Measurements from ENCODE around the gene SLN.

SLN gene

DNA sequence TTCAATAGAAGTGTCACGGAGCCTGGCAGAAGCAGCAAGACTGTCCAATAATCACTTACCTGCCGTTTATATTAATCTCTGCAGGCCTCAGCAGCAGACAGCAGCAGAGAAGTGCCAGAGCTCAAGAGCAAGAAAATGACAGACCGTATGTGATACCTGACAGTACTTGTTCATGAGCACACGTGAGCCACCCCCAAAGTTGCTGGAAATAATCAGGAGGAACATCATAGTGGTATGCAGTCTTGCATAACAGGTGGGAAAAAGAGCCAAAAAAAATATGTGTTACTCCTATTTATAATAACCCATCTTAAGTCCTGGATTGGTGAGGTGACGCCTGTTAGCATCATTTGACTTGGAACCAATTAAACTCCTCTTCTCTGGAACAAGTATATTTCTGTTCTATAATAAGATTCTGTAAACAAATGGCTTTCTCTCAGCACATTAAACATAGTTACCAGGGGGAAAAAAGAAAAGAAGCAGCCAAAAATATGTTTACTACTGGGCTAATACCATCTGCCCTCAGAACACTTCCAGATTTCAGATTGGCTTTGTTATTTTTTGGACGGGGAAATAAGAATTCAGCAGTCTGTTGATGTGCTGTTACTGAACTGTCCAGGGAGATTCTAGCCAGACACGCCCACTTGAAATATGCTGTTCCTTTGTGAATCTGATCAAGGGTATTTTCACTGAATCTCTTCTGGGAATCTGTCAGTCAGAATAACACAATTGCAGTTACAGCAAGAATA, 7.9 kb upstream of the SLN start:
- no peak for DNase-seq (ENCODE audit: low spot score)

DNA sequence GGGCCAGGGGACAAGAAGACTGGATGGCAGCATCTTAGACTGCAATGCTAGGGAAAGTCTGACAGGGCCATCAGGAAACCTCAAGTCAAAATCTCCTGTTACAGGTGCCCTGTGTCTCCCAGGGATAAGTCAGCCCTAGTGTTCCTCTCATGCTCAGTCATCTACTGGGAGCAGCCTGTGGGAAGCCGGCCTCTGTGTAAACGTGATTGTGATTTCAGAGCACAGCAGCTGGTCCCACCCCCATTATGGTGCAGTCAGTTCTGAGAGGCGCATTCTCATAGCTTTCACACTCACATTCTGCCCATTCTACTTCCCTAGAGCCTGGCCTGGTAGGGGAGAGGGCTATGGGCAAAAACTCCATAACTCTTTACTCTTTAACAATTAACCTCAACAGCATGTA, 7.2 kb upstream of the SLN start:
- no peak for DNase-seq (ENCODE audit: low spot score)

DNA sequence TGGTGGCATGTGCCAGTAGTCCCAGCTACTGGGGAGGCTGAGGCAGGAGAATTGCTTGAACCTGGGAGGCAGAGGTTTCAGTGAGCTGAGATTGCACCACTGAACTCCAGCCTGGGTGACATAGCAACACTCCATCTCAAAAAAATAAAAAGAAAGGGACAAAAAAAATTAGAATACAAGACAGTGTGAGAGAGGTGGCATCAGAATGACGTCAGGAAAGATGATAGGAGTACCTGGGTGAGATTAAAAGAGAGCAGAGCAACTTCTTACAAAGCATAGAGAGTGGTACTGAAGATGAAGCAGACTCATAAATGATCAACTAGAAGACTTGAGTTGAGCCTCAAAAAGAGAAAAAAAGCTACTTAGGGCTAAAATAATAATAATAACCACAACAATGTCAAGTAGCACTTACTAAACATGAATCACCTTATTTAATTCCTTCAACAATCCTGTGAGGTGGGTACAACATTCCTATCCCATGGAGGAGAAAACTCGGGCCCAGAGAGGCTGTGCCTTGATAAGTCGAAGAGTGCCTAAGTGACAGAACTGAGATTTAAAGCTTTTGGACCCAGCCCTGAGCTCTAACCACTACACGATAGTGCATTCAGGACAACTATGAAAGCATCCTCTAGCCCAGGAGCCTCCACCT, 5.2 kb upstream of the SLN start:
- no peak for DNase-seq (ENCODE audit: low spot score)

DNA sequence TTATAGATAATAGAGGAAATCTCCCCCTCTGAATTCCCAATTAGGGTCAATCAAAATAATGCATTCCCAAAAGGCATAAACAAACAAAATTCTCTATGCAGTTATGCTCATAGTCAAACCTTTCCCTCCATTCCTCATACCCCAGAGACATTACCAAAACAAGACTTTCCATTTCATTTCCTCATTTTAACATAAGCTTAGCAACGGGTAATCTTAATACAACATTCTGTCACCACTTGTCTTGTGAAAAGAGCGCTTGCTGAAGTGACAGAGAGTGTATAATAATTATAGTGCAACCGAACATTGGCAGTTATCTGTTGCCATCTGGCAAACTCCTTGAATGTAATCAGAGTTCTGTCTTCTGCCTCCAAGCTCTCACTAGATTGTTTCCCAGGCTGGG, 1.2 kb upstream of the SLN start:
- no peak for DNase-seq (ENCODE audit: low spot score)

DNA sequence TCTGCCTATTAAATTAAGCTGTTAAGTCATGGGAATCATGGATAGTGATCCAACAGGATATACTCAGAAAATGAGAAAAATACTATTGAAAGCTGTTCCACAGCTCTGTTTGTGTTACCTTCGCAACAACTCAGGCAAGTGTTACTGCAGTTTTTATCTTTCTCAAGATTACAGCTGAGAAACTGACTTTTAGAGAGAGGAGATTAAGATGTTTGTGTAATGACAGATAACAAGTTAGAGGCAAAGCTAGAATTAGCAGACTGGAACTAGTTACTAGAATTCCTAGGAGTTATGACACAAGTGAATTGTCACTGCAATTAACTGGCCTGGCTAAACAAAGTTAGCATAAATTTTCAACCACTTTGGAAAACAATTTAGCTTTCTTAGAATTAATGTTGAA, 1.6 kb downstream of the SLN start:
- DNase-seq (ENCODE audit: low spot score), result no peak

DNA sequence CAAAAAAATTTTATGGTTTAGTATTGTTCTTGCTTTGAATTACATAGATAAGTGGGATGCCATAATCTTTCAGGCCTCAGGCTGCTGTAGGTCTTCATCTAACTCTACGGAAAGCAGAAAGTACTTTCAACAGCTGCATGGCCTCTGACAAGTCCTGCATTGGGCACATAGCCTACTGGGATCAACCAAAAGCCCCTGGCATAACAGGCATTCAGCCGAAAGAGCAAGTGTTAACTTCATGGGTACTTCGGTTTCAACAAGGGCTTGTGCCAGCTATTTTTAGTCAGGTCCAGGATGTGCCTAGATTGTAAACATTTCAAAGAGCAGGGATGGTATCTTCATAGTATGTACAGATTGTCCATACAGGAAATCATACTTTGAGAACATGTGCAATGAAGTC, 3.1 kb downstream of the SLN start:
- no peak for DNase-seq (ENCODE audit: low spot score)

DNA sequence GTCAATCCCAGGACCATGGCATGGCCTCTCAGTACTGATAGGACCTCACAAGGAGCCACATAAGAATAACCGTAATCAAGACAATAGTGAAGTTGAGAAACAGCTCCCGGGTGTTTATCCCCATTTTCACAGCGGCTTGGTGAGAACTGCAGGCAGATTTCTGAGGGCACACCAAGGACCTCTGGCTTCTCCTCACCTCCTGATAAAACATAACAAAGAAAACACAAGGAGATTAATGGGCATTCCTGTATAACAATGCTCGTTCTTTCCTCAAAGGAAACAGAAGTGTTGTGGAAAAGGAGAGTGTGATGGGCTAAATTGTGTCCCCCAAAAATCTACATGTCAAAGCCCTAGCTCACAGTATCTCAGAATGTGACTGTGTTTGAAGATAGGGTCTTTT, 4.0 kb downstream of the SLN start:
- DNase-seq (ENCODE audit: low spot score), result no peak

DNA sequence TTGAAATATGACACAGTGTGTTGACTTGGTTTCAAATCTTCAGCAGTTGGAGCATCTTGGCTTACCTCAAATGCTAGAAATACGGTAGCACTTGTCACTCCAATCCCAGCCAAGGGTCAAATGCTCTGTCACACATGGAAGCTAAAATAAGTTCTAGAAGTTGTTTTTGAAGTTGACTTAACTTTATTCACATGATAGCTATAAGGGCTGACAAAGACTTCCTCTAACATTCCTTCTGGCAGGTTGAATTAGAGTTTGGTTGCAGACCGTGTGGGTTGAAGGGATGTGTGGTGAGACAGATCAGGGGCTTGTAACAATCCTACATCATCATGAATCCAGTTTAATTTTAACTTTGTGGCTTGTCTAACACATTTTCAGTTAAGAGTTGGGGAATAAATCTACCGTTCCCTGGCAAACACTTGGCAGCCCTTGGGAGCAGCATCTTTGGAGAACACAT, 4.6 kb downstream of the SLN start:
- DNase-seq (ENCODE audit: low spot score), result no peak

DNA sequence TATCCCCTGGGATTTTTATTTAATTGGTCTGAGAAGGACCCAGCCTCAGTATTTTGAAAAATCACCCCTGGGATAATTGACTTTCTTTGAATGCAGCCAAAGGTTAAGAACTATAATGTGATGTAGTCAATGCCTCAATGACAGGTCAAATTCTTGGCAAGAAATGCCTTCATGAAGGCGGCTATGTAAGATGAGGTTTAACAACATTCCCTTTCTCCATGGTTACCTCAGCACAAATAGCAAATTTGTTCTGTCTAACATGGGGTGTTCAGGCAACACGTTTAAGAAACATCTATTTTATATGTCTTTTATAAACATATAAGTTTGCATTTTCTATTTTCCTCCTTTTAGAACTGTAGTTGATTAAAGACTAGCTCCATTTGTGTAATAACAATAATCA, 5.3 kb downstream of the SLN start:
- DNase-seq (ENCODE audit: low spot score), result no peak

DNA sequence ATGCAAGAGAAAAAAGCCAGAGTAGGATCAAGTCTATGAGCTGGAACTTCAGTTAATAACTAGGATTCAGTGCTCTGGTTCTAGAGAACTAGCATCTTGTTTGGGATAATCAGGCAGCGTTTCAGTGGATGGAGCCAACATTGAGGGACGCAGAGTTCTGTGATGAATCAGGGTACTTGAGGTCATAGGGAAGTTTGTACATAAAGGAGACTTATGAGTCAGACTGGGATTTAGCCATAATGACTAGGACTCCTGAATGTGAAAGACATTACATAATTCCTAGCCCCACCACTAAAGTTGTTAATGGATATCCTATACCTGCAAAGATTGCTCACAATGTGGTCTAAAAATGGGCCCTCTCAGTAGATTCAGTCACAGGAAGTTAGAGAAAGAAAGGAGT, 6.8 kb downstream of the SLN start:
- DNase-seq (ENCODE audit: low spot score), result no peak

DNA sequence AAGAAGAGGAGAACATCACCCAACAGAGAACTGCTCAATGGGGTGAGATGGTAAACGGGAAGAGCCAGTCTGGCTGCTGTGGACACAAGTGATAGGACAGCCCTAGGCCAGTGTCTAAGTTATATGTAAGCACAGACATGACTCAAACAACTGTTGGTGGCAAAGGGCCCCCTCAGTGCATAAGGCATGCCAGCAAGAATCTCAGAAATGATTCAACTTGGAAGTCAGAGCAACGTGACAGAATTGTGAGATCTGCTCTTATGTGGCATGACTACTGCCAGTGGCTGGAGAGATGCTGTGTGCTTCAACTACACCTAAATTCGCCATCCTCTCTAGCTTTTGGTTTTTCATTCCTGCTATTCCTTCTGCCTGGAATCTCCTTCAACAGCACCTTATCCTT, 7.4 kb downstream of the SLN start:
- DNase-seq (ENCODE audit: low spot score), result no peak

DNA sequence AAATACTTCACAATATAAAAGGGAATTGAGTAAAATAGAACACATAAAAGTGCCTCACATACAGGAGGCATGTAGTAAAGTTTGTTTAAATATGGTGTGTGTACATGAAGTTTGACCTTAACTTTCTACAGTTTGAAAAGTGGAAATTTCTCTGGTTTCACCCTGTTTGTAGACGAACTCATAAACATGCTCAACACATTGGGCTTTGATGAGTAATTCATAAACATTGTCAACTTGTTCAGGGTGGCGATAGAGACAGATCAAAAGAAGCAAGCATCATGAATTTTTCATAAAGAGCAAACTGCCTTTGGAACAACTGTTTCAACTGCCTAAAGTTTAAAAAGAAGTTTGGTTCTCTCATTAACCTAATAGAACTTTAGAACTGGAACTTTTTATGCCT, 9.1 kb downstream of the SLN start:
- DNase-seq (ENCODE audit: low spot score), result no peak

DNA sequence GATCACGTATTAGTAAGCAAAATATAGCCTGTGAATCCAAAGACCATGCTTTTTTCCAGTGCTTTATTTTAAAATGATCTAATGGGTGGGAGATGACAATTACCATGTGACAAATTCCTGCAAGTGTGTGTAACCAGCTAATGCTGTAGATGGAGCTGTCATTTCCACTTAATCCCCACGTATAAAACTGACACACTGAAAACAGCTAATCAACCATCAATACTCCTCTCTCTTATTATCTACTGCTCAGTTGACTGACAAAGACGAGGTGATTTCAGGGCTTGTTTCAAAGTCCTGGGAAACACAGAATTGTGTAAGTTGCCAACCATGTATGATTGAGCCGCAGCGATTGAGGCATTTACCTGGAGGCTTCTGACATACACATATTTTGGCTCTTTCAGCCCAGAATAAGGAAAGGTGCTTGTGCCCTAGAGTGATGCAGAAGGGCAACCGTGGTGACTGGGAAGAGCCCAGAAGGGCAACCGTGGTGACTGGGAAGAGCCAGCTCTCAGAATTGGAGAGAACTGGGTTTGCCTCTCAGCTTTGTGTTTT, 9.7 kb downstream of the SLN start:
- DNase-seq (ENCODE audit: low spot score), result no peak

DNA sequence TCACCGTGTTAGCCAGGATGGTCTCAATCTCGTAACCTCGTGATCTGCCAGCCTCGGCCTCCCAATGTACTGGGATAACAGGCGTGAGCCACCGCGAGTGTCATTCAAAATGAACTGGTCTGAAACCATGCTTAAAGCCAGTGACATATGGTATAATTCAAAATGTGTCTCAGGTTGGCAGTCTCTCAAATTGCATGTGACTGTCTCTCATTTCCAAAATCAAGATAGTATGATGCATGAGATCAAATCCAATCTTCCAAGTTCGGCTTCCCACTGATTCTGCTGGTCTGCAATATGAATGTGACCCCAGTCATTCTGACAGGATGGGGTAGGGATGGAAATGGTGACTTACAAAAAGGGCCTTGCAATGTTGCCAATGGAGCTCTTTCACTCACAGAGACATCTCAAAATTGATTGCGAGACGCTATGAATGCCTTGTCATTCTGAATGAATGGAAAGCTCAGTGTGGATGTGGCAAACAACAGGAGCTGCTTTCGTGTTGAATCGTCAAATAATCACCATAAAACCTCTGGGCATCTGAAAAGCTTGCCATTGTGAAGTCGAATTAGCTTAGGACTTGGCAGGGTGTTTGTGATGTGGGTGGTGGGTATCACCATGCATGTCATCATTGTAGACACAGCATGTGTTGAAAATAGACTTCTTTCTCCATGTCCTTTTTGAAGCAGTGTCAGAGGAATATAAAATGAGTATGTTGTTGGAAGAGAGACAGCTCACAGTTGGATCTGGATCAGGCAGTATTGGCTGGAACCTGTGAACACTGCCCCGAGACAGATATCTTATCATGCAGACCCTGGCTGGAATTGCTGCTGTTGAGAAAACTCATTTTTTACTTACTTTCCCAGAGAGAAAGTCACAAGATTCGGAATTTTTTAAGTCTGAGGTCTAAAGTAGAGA, 12.2 kb downstream of the SLN start:
- no peak for DNase-seq (ENCODE audit: low spot score)

DNA sequence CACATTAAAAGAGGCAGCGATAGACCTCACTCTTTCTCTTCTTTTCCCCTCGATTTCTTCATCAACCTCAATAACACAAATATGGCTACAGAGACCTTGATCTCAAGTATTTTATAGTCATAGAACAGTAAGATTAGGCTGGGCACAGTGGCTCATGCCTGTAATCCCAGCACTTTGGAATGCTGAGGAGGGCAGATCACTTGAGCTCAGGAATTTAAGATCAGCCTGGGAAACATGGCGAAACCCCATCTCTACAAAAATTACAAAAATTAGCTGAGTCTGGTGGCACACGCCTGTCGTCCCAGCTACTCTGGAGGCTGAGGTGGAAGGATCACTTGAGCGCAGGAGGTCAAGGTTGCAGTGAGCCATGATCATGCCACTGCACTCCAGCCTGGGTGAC, 14.6 kb downstream of the SLN start:
- DNase-seq (ENCODE audit: low spot score), result no peak

DNA sequence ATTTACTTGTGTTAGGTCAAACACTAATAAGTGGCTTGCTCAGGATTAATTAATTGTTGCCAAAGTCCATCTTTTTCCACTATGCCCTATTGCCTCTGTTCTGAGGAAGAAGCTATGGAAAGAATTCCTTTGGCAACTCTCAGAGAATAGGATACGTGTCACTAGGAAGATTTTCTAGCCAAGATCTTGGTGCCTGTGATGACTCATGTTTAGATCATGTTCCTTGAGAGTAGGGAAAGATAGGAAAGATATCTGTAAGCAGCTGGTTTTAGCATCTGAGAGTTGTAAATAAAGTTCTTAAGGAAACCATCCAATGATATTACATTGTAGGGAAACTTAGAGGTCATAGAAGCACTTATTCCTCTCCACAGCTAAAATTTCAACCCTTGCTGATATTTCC, 15.7 kb downstream of the SLN start:
- no peak for DNase-seq (ENCODE audit: low spot score)

DNA sequence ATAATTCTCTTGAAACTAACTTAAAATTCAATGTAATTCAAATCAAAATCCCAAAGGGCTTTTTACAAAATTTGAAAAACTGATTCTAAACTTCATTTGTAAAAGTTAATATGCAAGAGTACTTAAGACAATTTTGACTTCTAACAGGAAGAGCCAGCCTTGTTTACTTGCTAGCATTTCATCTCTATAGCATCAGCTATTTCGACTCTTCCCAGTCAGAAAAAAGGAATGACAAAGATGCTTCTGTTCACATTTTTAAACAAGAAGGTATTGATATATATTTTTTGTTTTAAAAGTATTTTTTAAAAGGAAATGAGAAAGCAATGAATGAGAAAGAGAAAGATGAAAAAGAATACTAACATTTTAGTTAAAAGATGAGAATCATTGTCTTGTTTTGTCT, 16.4 kb downstream of the SLN start:
- no peak for DNase-seq (ENCODE audit: low spot score)

DNA sequence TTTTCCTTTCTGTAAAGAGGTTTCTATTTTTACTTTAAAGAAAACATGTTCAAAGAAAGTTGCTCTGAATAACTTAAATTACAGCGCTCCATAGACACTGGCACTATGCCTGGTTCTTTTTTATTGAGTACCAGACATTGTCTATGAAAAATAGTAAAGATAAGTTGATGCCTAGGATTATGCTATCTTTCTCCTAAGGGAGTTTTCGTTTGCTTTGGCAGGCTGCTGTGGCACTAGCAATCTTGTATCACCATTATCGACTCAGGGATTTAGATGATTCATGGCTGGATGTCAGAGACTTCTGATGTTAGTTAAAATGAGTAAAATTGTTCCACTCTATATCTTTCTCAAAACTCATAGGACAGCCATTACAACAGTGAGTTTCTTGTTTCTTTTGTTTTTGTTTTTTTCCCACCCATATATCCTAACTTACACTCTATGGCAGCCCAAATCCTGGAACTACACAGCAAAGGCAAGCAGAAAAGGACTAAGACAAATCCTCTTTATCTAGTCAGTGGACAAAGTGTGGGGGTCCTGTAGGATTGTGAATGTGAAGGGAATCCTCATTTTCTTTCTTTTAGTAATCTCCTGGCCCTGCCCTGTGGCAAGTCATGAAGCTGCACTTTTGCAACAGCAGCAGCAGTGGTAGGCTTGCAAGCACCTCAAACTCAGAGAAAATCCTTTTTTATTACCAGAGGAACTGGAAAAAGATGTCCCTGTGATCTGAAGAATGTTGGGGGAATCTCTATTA, 20.7 kb downstream of the SLN start:
- no peak for DNase-seq (ENCODE audit: low spot score)

DNA sequence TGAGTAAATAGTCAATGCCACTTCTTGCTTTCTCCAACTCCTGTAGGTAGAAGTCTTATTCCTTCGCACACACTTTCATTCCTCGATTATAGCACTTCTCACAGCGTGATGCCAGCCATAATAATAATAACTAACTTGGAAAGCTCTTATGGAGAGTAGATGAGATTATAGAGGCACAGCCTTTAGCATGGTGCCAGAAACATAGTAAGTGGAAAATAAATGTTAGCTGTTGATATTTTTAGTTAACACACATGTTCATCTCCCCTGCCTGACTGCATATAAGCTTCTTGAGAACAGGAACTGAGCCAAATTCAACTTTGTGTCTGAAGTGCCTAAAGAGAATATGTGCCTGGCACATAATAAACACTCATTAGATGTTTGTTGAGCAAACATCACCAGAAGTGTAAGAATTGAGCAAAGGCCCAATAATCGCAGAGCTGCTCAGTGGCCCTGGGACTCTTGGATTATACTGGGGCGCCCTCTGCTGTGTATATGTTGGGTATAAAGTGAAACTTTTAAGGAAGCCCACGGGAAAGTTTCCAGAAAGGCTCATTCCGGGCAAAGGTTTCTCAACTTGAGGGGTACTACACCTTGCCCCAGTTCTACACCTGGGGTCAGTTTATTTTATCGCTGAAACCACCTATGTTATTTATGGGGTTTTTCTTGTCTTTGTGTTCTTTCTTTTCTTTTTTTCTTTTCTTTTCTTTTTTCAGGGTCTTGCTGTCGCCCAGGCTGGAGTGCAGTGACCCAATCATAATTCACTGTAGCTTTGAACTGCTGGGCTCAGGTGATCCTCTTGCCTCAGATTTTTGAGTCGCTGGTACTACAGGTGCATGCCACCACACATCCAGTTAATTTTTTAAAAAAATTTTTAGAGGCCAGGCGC, 22.3 kb downstream of the SLN start:
- peak; percentile 39 for DNase-seq (ENCODE audit: low spot score)

DNA sequence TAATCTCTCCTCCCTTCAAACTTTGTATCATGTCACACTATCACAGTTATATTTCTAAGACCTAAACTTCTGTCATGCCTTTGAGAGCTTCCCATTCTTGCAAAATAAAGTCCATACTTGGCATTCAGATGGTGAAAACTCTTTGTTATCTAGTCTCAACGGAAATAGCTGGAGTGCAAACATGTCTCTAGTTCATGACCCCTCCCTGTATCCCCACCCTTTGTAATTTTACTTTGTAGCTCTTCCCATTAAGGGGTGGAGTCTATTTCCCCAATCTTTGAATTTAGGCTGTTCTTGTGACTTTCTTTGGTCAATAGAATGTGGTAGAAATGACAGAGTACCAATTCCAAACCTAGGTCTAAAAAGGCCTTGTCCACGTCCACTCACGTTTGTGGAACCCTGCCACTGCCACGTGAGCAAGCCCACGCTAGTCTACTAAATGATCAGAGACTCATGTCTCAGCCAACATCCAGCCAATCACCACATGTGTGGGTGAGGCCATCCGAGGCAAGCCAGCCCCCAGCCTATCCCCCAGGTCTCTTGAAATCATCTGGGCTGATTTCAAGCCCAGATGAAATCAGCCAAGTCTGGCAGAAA, 23.4 kb downstream of the SLN start:
- no peak for DNase-seq (ENCODE audit: low spot score)

DNA sequence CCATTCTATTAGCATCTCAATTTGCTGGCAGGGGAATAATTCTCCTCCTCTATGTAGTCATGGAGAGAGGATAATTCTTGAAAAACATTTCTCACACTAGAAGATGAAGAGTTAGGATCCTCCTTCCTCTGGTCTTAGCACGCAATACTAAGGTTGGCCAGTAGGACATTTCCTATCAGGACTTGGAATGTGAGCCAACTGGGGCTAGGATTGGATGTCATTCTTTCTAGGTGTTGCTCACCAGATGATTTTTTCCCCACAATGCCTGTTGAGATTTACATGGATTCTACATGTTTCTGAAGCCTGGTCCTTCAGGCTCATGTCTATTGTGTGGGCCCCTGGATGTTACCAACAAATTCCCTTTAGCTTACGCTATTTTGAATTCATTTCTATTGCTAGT, 28.0 kb downstream of the SLN start:
- DNase-seq (ENCODE audit: low spot score), result no peak
